ENCODE data around the gene CACNA1E.

- TF ChIP-seq CSDC2 (CRISPR knock-in tag; IDR thresholded peaks at IDR 0.05) (no peak), ESRRG (CRISPR knock-in tag; IDR thresholded peaks at IDR 0.05) (no peak), ZNF565 (CRISPR knock-in tag; conservative IDR thresholded peaks at IDR 0.05; ENCODE audit: low read depth) (no peak)
These were observed 17.3 kb downstream of the CACNA1E start for GRCh38 chr1:181500636-181501035.

Measured in SK-N-SH treated with all-trans-retinoic acid at 6 μM for 48 hours (cell line).